Superior temporal gyrus (tissue), 1 donor: ENCODE data around the gene SALL3.

ENCODE experiments used
- DNase-seq: peaks from one replicate; pipeline ENCODE4 v3.0.0-alpha.2; 2016; ENCODE audit errors: extremely low spot score

SALL3 gene

GRCh38 chr18:79006106-79006795 lies 26.6 kb downstream of the SALL3 start:
- DNase-seq = no peak

DNA sequence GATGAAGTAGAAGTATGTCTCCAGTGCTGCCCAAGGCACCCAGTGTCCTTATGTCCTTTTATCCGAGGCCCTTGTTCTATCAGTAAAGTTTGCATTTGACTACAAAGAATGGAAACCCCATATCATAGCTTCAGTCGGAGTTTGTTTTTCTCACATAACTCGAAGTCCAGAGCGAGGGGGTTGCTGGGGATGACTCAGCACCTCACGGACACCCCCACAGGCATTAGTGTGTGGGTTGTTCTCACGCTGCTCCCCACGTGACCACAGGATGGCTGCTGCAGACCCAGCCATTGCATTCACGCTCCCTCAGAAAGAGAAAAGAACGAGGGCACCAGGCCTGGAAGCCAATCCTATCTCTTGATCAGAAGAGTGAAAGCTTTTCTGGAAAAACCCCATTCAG lies 27.8 kb downstream of the SALL3 start:
- no peak for DNase-seq

GRCh38 chr18:79008356-79008940 lies 28.8 kb downstream of the SALL3 start:
- no peak for DNase-seq

- no peak for DNase-seq
Observed at GRCh38 chr18:79010802-79011201, 31.2 kb downstream of the SALL3 start.

GRCh38 chr18:79011300-79011870 lies 31.8 kb downstream of the SALL3 start:
- no peak for DNase-seq

GRCh38 chr18:79013869-79014268 lies 34.3 kb downstream of the SALL3 start:
- no peak for DNase-seq

DNA sequence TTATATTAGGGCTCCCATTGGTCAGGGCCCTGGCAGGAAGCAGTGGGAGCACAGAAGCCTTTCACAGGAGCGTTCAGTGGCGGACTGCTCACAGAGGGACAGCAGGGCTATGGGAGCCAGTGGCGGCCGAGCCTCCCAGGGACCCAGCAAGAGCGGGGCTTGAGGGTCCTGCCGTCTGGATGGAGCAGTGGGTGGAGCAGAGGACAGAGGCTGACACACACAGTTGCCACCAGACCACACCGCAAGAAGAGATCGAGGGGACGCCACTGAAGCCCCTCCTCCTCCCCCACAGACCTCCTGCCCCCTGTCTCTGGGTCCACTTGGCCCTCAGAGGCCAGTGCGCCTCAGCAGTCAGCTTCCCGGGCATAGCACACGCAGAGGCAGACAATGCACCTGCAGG lies 39.3 kb downstream of the SALL3 start:
- no peak for DNase-seq

DNA sequence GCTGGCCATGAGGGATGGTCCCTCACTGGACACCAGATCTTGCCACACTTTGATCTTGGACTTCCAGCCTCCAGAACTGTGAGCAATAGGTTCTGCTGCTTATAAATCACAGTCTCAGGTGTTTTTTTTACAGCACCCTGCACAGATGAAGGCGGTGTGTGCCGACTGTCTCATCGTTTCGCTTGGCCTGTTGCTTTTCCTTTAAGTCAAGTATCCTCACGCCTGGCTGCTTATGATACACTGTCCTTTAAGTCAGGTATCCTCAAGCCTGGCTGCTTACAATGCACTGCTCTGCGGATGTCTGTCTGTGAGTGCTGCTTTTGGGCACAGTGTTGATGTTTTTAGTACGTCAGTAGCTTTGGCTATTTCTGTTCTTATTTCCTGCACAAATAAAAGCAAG lies 40.3 kb downstream of the SALL3 start:
- no peak for DNase-seq

GRCh38 chr18:79022603-79023002 lies 43.0 kb downstream of the SALL3 start:
- no peak for DNase-seq

DNA sequence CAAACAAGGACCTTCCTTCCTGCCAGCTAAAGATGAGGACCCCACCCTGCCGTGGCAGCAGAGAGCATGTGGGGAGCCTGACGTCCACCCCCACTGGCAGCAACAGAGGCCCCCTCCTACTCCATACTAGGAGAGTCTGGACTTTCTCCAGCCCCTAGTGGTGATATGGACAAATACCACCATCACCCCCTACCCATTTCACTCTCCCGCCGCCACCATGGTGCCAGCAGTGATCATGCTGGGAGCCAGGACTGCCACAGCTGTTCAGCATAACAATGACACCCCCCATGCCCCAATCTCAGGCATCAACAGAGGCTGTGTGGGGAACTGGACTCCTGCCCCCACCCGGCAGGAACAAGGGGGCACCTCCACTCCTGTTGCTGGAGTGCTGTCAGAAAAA lies 46.9 kb downstream of the SALL3 start:
- no peak for DNase-seq

DNA sequence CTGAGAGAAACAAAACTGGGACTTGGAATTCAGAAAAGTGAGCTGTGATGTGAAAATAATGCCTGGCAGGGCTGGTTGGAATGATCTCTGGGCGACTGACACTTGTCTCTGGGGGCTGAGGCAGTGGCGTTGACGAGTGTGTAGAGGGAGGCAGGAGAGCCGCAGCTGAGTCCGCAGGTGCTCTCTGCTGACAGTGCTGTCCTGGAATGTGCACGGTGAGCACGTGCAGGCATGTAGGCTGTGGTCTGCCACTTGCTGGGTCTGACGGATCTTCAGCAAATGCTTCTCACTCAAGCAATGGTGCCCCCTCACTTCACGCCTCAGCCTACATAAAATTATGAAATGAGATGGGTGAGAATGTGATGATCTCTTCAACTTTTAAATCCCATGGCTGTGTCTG lies 51.1 kb downstream of the SALL3 start:
- DNase-seq = no peak

DNA sequence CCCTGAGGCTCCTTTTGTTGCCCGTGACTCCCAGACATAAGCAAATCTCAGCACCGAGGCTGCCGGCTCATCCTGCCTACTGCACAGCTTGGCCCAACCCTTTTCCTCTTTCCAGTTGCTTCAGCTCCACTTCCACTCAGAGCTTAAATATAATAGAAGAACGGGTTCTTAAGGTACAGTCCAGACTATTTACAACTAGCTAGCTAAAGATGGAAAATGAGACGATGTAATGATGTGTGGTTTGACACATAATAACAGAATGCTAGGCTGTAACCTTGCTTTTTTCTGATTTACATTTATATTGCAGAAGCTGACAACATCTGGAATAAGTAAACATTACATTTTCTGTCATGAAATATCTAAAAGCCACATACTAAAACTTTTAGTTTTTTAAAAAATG lies 62.7 kb downstream of the SALL3 start:
- DNase-seq = no peak

- DNase-seq = no peak
Observed at GRCh38 chr18:79043288-79043687, 63.7 kb downstream of the SALL3 start.

DNA sequence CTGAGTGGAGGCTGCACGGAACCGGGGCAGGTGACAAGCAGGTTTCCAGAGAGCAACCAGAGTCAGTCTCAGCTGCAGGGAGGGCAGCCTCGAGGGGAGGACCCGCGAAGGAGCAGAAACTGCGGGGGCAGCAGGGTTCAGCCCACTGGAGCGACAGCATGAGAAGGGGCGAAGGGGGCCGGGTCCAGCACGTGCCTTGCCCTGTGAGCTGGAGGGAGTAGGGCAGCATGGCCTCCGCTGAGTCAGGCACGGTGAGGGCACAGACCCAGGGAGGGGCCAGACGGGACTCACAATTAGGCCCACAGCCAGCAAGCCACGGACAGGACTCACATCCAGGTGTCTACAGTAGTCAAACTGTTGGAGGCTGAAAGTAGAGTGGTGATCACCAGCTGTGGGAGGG lies 66.9 kb downstream of the SALL3 start:
- no peak for DNase-seq

- DNase-seq = no peak
Observed at GRCh38 chr18:79047556-79048244, 68.1 kb downstream of the SALL3 start.

DNA sequence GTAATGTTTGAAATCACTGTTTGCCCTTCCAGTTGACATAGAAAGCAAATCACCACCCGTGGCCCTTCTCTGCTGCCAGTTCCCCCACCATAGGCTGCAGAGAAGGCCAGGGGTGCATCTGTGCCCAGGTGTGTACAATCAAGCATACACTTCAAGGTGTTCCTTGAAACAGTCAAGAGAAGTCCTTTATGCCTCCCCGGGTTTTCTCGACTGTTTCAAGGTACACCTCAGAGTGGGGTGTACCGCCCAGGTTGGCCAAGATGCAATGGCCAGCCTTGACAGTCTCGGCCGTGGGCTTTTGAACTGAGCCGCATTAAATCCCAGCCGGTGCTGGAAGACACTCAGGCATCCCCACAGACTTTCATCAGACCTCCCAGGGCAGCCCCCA lies 68.6 kb downstream of the SALL3 start:
- DNase-seq = no peak

DNA sequence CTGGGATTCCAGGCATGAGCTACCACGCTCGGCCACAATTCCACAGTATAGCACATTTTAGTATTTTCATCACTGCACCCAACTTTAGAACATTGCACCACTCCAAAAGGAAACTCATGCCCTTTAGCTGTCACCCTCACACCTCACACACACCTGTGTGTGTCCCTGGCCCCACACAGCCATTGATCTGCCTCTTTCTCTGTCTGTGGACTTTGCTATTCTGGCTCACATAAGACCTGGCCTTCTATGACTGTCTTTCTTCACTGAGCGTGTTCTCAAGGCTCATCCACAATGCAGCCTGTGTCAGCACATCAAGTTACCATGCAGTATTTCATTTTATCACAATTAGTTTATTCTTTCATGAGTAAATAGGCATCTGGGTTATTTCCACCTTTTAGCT lies 69.9 kb downstream of the SALL3 start:
- DNase-seq = no peak
